Suppressor macrophage (primary cell): ENCODE results near the gene HILPDA.
"Not testable (repeated sequence)": the region's sequence is repeated elsewhere in the genome, so short reads cannot be mapped to it uniquely, and the experiment has no call there.

Experiments used
- DNase-seq, 4 experiments: peaks; one replicate each; pipeline ENCODE4 v3.0.0-alpha.2; 2020 to 2022

Gene HILPDA

GRCh38 chr7:128463933-128464332 is 8.3 kb downstream of the HILPDA start:
- not testable (repeated sequence) for DNase-seq

GRCh38 chr7:128466871-128467270 is 11.2 kb downstream of the HILPDA start:
- not testable (repeated sequence) for DNase-seq

GRCh38 chr7:128476402-128477335 is 21.0 kb downstream of the HILPDA start, which contains the start of gene METTL2B:
Gene METTL2B (plus strand): TSS chr7:128476748. CDS start chr7:128476766, 18 bp downstream.
- peak; percentile 93 to 96 (median 96) for DNase-seq

- DNase-seq: not testable (repeated sequence)
Observed at GRCh38 chr7:128477336-128477690, 21.6 kb downstream of the HILPDA start.

- not testable (repeated sequence) for DNase-seq
Observed at GRCh38 chr7:128479082-128479481, 23.4 kb downstream of the HILPDA start.

- DNase-seq: not testable (repeated sequence)
Observed at GRCh38 chr7:128488134-128488533, 32.5 kb downstream of the HILPDA start.

GRCh38 chr7:128497405-128497804 is 41.7 kb downstream of the HILPDA start:
- DNase-seq: no peak

GRCh38 chr7:128505416-128505815 is 49.7 kb downstream of the HILPDA start:
- peak in 1 of 4 experiments; percentile 9 for DNase-seq

- DNase-seq: not testable (repeated sequence)
Observed at GRCh38 chr7:128506819-128507218, 51.1 kb downstream of the HILPDA start.

- not testable (repeated sequence) for DNase-seq
Observed at GRCh38 chr7:128507321-128507993, 51.8 kb downstream of the HILPDA start.
